GM18520 (cell line): ENCODE measurements around the gene IFNA21.
"Not testable (repeated sequence)": the region's sequence is repeated elsewhere in the genome, so short reads cannot be mapped to it uniquely, and the experiment has no call there.

Experiments
- ATAC-seq: cut with Tn5 transposase; IDR thresholded peaks from one replicate; pipeline ENCODE4 v1.9.1; 2021; ENCODE audit not compliant: unreplicated experiment

The IFNA21 gene

GRCh38 chr9:21144603-21145002 is 21.9 kb downstream of the IFNA21 start:
- no peak for ATAC-seq

- ATAC-seq, result peak; percentile 41
Measured at GRCh38 chr9:21141427-21141882, 25.0 kb downstream of the IFNA21 start, which contains the start of gene IFNW1. Gene IFNW1 (minus strand): TSS chr9:21141832. CDS start chr9:21141570, 262 bp downstream.

- ATAC-seq, result no peak
Measured at GRCh38 chr9:21137020-21137419, 29.4 kb downstream of the IFNA21 start.

GRCh38 chr9:21135736-21136135 is 30.7 kb downstream of the IFNA21 start:
- no peak for ATAC-seq

GRCh38 chr9:21128186-21128585 is 38.3 kb downstream of the IFNA21 start:
- not testable (repeated sequence) for ATAC-seq

- ATAC-seq, result peak; percentile 89
Measured at GRCh38 chr9:21121595-21122251, 44.7 kb downstream of the IFNA21 start.

- ATAC-seq, result peak; percentile 62
Measured at GRCh38 chr9:21121079-21121478, 45.4 kb downstream of the IFNA21 start.

GRCh38 chr9:21119093-21119770 is 47.2 kb downstream of the IFNA21 start:
- no peak for ATAC-seq
